Activated CD4-positive, CD25-positive, alpha-beta regulatory T cell treated with anti-CD3 and anti-CD28 coated beads, Interleukin-2, amount 50 U/mL, for 16 hours (primary cell): ENCODE data around the gene IDH3A.
A peak's percentile ranks its signal among the peaks of the same experiment; 100 is the strongest.
"Not testable (repeated sequence)": the region's sequence is repeated elsewhere in the genome, so short reads cannot be mapped to it uniquely, and the experiment has no call there.

Experiments used
- DNase-seq: peaks from one replicate; pipeline ENCODE4 v3.0.0-alpha.2; 2020; ENCODE audit warnings: low read depth, low spot score

The IDH3A gene

DNA sequence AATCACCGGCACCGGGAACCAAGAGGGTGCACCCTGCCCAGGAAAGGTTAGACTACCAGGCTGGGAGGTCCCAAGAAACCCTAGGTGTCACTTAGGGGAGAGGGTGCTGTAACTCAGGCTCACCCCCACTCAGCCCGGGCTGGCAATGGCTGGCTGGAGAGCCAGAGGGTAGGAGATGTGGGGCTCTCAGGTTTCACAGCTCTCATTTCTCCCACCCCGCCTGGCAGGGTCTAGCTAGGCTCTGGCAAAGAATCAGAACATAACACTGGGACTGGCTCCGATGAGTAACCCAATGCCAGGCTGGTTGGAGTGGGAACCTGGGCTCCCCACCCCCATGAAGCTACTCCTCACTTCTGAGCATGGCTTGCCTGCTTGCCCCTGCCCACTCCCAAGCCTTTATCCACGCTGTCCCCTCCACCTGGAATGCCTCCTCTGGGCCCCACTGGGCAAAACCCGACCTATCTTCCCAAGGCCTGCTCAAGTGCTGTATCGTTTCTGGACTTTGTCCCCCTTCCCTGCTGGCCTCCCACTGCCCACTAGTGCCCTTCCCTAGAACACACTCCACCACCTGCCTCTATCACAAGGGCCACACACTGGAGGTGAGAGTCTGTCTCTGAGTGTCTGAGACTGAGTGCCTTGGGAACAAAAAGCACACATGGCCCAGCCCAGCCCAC, 19.9 kb upstream of the IDH3A start:
- DNase-seq, result no peak

DNA sequence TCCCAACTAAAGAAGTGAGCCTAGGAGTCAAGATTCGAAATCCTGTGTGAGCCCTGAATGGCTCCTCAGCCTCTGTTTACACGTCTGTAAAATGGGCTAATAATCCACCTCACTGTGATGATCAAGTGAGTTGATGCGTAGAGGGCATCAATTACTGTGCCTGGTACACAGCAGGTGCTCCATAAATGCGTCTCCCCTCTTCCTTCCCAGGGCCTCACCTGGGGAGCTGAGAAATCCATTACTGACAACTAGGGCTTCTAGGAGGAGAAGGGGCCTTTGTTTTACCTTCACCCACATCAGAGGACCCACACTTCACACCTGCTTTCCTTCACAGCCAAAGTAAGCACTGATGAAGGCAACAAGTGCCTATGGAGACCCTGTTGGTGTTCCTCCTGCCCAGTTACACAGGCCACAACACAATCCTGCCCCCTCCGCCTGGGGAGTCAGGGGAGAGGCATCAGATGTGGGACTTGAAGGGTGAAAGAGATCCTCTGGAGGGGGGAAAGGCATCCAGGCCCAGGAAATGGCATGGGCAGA, 19.3 kb upstream of the IDH3A start:
- DNase-seq, result no peak

DNA sequence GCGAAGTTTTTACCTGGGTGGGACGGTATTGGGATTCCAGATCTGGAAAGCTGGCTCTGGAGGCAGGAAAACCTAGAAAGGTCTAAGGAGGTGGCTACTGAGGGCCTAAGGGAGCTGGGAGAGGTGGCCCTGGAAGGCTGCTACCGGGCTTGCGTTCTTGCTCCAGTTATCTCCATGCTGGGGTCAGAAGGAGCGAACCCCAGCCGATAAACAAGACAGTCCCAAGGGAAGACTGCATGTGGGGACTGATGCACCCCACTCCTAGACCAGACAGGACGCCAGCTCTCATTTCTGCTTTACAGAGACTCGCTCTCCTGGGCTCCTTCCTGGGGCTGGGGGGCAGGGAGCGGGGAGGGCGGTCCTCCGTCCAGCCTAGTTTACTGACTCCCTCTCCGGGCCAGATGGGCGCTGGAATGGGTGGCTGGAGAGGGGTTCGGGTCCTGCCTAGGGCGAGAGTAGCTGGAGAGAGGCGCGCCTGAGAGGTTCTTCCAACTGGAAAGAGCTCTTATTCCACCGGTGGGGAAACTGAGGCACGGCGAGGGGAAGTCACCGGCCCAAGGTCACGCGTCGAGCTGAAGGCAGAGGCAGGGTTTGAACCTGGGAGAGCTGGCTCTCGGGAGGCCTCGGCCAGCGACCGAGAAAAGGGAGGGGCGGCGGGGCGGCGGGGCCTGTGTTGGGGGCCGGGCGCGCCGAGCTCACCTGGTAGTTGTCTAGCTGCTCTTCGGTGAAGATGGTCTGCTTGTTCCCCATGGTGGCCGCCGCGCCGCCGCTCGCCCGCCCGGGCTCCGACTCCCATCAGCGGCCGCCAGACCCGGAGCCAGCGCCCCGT, 18.5 kb upstream of the IDH3A start:
- DNase-seq, result no peak

DNA sequence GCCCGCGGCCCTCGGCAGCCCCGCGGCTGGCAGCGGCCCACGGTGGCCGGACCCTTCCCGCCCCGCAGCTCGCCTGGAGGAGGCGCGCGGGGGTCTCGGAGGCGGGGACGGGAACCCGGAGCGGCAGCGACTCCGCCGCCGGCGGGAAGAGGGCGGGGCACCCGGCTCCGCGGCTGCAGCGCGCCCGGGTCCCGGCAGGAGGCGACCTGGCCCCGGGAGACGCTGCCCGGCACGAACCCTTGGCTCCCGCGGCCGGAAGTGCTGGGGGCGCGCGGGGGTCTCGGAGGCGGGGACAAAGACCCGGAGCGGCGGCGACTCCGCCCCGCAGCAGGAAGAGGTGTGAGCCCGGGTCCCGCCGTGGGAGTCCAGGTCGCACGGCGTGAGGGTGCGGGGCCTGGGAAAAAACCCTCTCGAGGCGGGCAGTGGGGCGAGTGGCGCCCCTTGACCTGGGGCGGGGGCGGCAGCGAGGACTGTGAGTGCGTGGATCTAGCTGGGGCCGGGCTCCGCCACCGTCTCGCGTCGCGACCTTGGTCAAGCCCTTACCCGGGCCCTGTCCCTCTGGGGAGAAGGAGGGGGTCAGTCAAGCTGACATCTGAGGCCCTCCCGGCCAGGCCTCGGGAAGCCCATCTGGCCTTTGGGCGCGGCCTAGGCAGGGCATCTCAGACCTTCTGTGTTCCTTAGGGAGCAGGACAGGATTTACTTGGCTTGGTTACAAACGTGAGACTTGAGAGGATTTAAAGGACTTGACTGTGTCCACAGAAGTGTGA, 17.7 kb upstream of the IDH3A start, which contains the start of gene CIB2:
Gene CIB2, minus strand, starts transcription at position 151 of the 767 bp plus-strand sequence. CDS start 230 bp downstream, outside the sequence.
- peak; percentile 43 for DNase-seq

DNA sequence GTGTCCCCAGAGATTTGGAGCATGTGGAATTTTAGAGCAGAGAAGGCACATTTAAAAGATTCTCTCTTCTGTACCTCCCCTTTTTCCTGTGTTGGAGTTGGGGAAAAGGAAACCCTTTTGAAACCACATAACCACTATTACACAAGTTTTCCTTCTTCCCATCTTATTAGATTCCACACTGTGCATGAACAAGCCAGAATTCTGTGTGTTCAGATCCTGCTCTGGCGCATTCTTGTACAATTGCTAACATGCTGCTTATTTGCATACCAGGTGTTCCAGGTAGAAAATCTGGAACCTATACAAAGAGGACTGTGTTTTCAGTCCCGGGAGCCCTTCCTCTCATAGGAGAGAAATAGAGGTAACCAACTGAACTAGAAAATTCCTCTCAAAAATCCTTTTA, 15.4 kb upstream of the IDH3A start:
- no peak for DNase-seq

DNA sequence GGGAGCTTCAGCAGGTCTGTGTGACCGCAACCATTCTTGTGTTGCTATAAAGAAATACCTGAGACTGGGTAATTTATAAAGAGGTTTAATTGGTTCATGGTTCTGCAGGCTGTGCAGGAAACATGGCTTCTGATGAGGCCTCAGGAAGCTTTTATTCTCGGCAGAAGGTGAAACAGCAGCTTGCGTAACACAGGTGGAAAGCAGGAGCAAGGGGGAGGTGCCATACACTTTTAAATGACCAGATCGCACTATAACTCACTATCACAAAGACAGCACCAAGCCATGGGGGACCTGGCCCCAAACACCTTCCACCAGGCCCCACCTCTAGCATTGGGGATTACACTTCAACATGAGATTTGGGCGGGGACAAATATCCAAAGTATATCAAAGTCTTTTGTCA, 9.6 kb upstream of the IDH3A start:
- DNase-seq, result no peak

DNA sequence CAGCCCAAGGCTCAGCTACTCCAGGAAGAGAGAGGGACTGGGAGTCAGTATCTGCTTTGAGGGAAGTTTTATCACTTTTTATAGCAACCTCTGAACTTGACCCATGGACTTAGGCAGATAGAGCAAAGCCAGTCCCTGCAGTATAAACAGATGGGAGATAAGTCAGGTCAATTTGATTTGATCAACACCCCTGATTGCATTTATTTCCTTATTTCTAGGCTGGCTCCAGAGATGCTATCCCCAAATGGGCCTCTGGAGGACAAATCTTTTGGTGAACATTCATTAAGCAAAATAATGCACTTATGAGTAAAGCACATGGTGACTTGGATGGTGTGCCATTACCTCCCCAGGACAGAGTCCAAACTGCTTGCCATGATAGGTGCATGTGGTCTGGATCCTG, 8.9 kb upstream of the IDH3A start:
- DNase-seq, result no peak

DNA sequence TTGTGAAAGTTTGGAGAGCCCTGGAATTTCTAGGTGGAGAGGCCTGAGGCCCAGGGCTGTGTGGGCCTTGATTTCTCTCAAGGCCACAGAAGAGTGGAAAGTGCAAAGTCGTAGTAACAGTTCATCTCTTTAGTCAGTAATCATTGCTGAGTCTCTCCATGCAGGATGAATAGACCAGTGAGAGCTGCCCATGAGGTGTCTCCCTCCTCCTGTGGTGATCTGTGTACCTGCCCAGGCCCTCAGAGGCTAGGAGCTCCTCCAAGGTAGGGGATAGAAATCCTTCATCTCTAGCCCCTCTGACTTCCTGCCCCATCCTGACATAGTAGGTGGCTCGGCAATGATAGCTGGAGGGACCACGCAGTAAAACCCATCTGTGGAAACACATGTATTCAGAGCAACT, 6.8 kb upstream of the IDH3A start:
- no peak for DNase-seq

DNA sequence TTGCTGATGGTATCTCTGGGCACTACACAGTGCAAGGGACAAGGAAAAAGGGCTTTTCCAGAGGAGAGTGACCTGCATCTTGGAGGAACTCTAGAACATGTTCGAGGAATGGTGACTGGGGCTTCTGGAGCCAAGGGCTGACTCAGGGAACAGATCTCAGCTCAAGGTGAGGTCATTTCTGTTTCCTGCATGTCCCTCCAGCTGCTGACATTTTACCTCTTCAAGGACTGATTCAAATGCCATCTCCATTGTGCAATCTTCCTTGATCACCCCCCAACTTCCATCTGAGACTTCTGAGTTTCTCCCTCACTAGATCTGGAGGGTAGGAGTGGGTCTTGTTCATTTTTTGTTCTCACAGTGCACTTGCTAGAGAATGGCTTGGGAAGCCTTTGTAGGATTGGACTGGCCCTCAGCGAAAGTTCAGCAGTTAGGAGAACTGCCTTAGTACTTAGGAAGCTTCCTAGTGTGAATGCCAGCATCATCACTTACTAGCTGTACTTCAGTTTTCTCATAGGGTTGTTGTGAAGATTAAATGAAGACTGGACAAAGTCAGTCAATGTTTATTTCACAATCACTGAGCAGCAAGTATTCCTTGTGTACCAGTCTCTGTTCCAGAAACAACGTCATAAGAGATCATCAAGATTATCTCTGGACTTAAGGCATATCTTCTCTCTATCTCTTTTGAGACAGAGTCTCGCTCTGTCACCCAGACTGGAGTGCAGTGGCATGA, 2.6 kb upstream of the IDH3A start:
- DNase-seq, result no peak

DNA sequence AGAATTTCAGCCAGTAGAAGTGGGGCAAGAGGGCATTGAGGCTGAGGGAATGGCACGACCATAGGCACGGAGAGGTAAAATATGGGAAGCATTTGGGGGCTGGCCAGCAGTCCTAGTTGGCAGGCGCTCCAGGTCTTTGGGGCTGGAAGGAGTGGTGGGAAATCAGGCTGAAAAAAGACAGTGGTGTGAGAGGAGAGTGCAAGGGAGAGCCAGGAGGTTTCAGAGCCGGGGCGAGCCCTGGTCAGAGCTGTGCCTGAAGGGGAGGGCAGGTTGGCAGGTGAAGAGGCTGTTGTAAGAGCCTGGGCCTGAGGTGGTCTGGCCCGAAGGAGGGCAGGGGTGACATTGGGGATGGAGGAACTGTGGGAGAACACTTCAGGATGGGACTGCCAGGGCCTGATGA, 1.6 kb upstream of the IDH3A start:
- DNase-seq, result no peak

DNA sequence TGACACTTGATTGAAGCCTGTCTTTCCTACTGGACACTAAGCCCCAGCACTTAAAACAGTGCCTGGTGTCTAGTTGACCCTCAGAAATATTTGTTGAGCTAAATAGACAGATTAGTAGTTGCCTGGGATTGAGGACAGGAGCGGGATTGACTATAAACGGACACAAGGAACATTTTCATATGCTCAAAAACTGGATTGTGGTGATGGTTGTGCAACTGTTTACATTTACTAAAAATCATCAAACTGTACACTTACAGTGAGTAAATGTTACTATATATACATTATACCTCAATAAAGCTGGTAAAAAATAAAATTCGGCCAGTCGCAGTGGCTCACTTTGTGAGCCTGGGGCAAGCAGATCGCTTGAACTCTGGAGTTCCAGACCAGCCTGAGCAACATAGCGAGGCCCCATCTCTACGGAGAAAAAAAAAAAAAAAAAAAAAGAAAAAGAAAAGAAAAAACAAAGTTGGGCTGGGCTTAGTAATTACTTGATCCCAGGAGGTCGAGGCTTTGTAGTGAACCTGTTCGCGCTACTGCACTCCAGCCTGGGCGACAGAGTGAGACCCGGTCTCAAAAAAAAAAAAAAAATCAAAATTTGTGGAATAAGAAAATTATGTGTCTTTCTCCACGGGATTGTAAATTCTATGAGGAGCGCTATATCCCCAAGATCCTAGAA, 632 bp upstream of the IDH3A start:
- DNase-seq, result no peak

DNA sequence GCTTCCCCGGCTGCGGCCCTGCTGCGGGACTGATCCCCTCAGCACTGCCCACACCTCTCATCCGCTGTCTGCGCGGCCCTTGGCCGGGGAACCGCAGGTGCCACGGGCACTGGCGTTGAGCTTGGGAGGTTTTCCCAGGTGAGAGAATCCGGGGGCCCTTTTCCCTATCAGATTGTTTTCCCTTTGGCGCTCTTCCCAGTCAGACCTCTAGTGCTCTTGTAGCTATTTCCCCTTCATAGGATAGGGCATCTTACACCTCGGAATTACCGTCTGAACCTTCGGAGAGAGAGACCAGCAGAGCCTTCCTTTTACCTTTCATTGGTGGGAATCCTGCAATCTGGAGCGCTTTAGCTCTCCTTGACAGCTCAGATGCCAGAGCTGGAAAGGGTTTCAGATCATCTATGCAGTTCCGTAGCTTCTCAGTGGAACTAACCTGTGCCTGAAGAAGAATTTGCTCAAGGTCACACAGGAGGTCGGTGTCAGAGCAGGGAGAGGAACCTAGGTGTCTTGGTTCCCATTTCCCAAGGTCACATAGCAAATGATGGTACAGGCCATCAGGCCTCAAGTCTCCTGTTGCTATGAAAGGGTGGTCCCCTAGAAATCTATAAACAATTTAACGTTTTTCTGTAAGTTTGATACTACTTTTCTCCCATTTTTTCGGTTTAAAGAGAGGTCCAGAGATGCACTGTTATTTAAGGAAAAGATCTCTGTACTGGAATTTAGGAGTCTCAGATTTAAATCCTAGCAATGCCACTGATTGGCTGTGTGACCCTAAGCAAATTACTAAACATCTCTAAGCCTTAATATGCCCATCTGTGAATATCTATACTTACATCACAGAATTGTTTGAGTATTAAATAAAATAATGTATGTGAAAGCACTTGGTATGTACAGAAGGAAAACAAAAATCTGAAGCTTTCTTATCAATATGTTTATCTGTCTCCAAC, 916 bp downstream of the IDH3A start:
- DNase-seq, result no peak

DNA sequence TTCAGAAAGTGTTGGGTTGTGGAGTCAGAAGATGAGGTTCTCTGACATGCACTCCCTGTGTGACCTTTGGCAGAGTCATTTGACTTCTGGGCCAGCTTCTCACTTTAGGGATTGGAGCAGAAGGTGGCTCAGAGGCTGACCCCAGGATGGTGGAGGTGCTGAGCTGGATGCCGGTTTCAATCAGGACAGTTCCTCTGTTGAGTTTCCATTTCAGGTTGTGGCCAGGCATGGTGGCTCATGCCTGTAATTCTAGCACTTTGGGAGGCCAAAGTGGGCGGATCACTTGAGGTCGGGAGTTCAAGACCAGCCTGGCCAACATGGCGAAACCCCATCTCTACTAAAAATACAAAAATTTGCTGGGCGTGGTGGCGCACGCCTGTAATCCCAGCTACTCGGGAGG, 1.9 kb downstream of the IDH3A start:
- not testable (repeated sequence) for DNase-seq

DNA sequence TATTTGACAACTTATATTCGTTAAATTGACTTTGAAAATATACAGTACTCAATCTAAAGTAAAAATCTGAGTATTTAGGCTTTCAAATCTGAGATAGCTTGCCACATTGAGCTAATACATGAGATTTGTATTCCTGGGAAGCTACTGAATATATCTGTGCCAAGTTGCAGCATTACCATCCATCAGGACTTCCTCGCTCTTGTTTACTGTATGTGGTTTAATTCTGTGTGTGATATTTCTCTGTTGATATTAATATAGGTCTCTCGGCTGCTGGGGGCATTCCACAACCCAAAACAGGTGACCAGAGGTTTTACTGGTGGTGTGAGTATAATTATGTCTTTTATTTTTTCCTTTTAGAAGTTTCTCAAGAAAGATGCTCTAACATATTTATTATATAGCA, 5.8 kb downstream of the IDH3A start:
- DNase-seq, result no peak

DNA sequence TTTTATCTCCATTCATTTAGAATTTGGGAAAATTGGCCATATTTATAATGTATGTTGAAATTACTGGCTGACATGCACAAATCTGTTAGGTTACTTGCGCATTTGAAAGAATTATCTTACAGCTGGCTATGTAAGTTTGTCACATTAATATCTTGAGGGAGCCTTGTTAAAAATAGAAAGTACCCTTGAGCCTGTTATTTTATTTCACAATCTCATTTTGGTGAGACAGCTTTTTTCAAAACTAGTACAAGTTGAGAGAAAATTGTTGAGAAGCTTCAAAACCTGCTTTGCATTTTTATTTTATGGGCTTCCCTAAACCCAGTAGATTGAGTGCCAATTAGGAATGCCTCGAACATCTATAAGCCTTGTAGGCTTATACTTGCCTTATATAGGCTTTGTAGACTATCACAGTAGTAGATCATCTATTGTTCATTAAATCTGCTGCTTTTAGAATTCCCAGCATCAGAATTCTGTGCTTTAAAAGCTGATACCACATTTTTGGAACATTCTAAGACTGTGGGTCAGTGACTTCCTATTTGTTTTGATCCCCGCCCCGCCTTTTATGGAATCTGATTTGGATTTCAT, 6.3 kb downstream of the IDH3A start:
- DNase-seq, result no peak

DNA sequence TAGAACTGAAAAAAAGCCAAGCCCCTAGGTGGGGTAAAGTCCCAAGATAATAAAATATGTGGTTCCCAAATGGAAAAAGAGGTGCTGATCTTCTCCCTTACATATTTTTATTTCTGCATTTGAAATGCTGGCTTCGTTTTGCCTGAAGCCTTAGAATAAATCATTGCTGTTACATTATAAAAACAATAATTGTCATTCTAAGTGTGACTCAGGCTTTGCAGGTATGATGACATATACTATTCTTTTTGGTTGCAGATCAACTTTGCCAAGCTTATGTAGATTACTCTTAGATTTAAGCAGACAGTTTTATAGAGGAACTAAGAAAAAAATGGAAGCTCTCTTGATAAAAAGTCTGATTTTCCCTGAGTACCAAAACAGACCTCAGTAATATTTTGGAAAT, 7.5 kb downstream of the IDH3A start:
- no peak for DNase-seq

DNA sequence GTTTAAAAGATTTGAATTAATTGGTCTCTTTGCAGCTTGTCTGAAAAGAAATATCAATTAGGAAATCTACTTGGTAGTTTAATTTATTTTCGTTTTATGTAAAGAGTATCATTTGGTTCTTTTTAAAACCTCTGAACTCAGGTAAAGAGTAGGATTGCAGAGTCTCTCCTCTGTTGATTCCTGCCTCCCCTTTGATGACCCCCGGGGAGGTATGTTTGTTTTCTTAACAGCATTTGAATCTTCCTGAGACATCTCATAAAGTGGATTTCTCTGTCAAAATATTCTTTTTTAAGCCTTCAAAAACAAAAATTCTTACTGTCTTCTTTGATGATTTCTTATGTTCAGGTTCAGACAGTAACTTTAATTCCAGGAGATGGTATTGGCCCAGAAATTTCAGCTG, 8.0 kb downstream of the IDH3A start:
- DNase-seq, result no peak

DNA sequence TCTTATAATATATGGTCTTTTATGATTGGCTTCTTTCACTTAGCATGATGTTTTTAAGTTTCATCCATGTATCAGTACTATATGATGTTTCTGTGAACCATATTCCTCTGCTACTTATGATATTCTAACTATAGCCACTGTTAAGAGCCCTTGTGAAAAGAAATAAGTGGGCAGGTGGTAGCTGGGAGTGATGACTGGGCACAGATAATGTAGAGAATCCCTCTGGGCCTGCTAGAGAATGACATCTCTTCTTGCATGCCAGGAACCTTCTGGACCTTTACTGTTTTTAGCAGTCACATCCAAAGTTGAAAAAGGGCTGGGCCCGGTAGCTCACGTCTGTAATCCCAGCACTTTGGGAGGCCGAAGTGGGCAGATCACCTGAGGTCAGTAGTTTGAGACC, 10.2 kb downstream of the IDH3A start:
- DNase-seq, result no peak

DNA sequence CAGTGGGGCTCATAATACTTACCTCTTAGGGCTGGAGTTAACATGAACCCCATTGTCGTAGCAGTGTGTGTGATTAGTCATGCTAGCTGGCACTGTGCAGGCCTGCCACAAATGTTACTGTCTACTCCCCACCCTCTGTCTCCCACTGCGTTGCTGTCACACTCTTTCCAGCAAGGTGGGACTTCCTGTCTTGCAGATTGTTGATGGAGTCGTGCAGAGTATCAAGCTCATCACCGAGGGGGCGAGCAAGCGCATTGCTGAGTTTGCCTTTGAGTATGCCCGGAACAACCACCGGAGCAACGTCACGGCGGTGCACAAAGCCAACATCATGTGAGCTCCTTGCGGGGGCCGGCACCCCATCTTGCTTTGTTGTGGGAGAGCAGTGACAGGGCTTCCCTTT, 12.9 kb downstream of the IDH3A start:
- no peak for DNase-seq
